ENCODE data around the gene PGAM1.

PGAM1 gene

DNA sequence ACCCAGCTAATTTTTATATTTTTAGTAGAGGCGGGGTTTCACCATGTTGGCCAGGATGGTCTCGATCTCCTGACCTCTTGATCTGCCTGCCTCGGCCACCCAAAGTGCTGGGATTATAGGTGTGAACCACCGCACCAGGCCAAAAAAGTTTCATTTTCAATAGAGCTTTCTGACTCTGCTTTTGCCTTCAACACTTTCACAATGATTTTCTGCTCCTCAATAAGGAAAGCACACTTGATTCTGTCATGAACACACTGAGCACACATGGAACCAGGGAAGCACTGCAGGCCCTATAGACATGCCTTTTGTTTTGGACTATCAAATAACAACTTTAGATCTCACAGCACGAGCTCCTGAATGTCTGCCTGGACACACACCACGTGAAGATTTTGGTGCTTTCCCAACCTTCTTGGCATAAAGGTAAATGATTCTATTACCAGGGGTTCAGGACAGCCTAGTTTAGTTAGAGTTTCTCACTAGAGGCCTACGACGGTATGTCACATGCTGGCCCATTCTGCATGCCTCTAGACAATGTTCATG lies 32.9 kb upstream of the PGAM1 start:
- no peak overlapping the region for H2AK5ac ChIP-seq (ENCODE audit: low read depth, low read length)
- no peak overlapping the region for H2BK120ac ChIP-seq (ENCODE audit: low read depth, low read length)
- H3K14ac ChIP-seq (ENCODE audit: low read length), result no peak overlapping the region
- WGBS, 2 donors (ENCODE audit: extremely low coverage in 2 of 2, insufficient read length in 2 of 2, insufficient replicate concordance in 1 of 2), result no CpG with 5 or more reads among the region's 8 CpGs
- no peak overlapping the region for H3K4me3 ChIP-seq (ENCODE audit: low read length in 2 of 2)
- peaks cover 2% of the 10 kb centered on the region for H3K79me1 ChIP-seq (ENCODE audit: low read depth, low read length)
- no peak overlapping the region for H3K27ac ChIP-seq (replicated peaks; ENCODE audit: low read length)
- no peak overlapping the region for H3K18ac ChIP-seq (ENCODE audit: low read length)
- H2BK12ac ChIP-seq (ENCODE audit: low read length), result no peak overlapping the region
- H2AFZ ChIP-seq (ENCODE audit: low read length), result no peak overlapping the region
- no peak overlapping the region for H3K9ac ChIP-seq (ENCODE audit: low read depth, low read length, poor library complexity)
- no peak overlapping the region for H2BK15ac ChIP-seq (ENCODE audit: low read length)
- H3K27me3 ChIP-seq (ENCODE audit: control insufficient read depth in 3 of 3, insufficient read depth in 3 of 3, low read depth in 1 of 3, low read length in 3 of 3), result no peaks in the 10 kb centered on the region
- H3K23ac ChIP-seq (ENCODE audit: low read depth, low read length, poor library complexity), result no peak overlapping the region
- no peak overlapping the region for H3K4ac ChIP-seq (ENCODE audit: low read length)
- H3K36me3 ChIP-seq (replicated peaks in 1 of 2; ENCODE audit: control insufficient read depth in 2 of 2, insufficient read depth in 2 of 2, low read length in 2 of 2), result peaks cover 35 to 83% of the 10 kb centered on the region in 2 donors
- H3K9me3 ChIP-seq (replicated peaks in 1 of 2; ENCODE audit: control insufficient read depth in 2 of 2, insufficient read depth in 1 of 2, low read depth in 1 of 2, low read length in 2 of 2), result no peaks in the 10 kb centered on the region
- no peaks in the 10 kb centered on the region for H3K4me1 ChIP-seq (ENCODE audit: control insufficient read depth in 2 of 2, insufficient read depth in 1 of 2, low read depth in 1 of 2, low read length in 2 of 2)
- DNase-seq (ENCODE audit: low spot score), result no peak
- no peak overlapping the region for H3K4me2 ChIP-seq (ENCODE audit: insufficient read depth, low read length, poor library complexity, severe bottlenecking)
- no peak overlapping the region for H4K91ac ChIP-seq (ENCODE audit: low read depth, low read length, poor library complexity)
- H4K8ac ChIP-seq (ENCODE audit: low read depth, low read length), result no peak overlapping the region
- no peak overlapping the region for H2BK5ac ChIP-seq (ENCODE audit: low read length)

DNA sequence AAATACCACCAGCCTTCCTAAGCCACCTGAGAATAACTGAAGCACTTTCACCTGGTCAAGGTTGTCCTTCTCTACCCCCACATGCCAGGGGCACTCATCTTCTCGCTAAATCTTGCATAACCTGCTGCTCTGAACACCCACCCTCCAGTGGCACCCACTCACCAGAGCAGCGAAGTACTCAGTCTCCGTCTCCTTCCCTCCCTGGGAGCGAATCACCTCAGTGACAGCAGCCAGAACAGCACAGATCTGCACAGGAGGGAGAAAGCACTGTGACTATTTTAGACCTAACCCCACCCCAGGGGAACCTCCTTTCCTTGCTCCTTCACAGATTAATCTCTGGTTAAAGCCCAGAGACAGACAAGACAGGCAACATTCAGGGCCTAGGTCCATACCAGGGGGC lies 29.9 kb upstream of the PGAM1 start:
- H3K36me3 ChIP-seq (replicated peaks in 1 of 2; ENCODE audit: control insufficient read depth in 2 of 2, insufficient read depth in 2 of 2, low read length in 2 of 2), result peaks cover 18 to 56% of the 10 kb centered on the region in 2 donors
- no peak overlapping the region for H3K14ac ChIP-seq (ENCODE audit: low read length)
- no peaks in the 10 kb centered on the region for H3K79me1 ChIP-seq (ENCODE audit: low read depth, low read length)
- H4K8ac ChIP-seq (ENCODE audit: low read depth, low read length), result no peak overlapping the region
- H3K4ac ChIP-seq (ENCODE audit: low read length), result no peak overlapping the region
- H3K23ac ChIP-seq (ENCODE audit: low read depth, low read length, poor library complexity), result no peak overlapping the region
- H3K4me3 ChIP-seq (ENCODE audit: low read length in 2 of 2), result no peak overlapping the region
- H2BK12ac ChIP-seq (ENCODE audit: low read length), result no peak overlapping the region
- H2AFZ ChIP-seq (ENCODE audit: low read length), result no peak overlapping the region
- no peak overlapping the region for H2BK5ac ChIP-seq (ENCODE audit: low read length)
- DNase-seq (ENCODE audit: low spot score), result no peak
- no peak overlapping the region for H3K9ac ChIP-seq (ENCODE audit: low read depth, low read length, poor library complexity)
- no peak overlapping the region for H3K27ac ChIP-seq (replicated peaks; ENCODE audit: low read length)
- no peaks in the 10 kb centered on the region for H3K27me3 ChIP-seq (ENCODE audit: control insufficient read depth in 3 of 3, insufficient read depth in 3 of 3, low read depth in 1 of 3, low read length in 3 of 3)
- no peak overlapping the region for H3K18ac ChIP-seq (ENCODE audit: low read length)
- H4K91ac ChIP-seq (ENCODE audit: low read depth, low read length, poor library complexity), result no peak overlapping the region
- H2BK15ac ChIP-seq (ENCODE audit: low read length), result no peak overlapping the region
- WGBS, 2 donors (ENCODE audit: extremely low coverage in 2 of 2, insufficient read length in 2 of 2, insufficient replicate concordance in 1 of 2), result no CpG with 5 or more reads among the region's 4 CpGs
- H3K4me2 ChIP-seq (ENCODE audit: insufficient read depth, low read length, poor library complexity, severe bottlenecking), result no peak overlapping the region
- H2AK5ac ChIP-seq (ENCODE audit: low read depth, low read length), result no peak overlapping the region
- no peak overlapping the region for H2BK120ac ChIP-seq (ENCODE audit: low read depth, low read length)
- H3K9me3 ChIP-seq (replicated peaks in 1 of 2; ENCODE audit: control insufficient read depth in 2 of 2, insufficient read depth in 1 of 2, low read depth in 1 of 2, low read length in 2 of 2), result no peaks in the 10 kb centered on the region
- peaks cover 4 to 5% of the 10 kb centered on the region in 2 donors for H3K4me1 ChIP-seq (ENCODE audit: control insufficient read depth in 2 of 2, insufficient read depth in 1 of 2, low read depth in 1 of 2, low read length in 2 of 2)

DNA sequence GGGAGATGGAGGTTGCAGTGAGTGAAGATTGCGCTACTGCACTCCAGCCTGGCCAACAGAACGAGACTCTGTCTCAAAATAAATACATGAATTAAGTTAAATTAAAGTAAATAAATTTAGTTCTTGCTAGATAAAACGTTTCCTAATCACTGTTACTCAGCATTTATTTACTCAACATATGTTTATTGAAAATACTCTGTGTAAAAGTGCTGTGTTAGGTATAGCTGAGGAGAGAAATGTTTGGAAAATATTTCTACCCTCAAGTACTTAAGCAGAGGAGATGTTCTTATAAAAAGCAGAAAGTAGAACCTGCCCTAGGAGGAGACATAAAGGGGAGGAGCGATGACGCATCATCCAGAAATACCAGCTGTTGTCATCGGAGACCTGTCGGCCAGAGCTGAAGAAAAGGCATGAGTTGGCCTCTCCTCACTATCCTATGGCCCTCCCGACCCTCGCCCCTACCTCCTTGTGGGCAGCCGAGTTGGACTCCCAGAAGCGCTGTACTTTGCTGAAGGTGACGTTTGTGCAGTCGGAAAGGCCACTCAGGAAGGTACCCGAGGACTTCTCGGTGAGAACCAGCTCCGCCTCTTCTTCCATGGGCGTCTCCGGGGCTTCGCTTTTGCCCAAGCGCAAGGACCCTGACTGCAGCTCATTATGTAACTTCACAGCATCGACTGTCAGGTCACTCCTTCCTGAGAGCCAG lies 26.0 kb upstream of the PGAM1 start:
- Histone ChIP-seq H3K9ac (ENCODE audit: low read depth, low read length, poor library complexity) (peak overlapping the region; percentile 7), H2BK15ac (ENCODE audit: low read length) (no peak overlapping the region), H2BK120ac (ENCODE audit: low read depth, low read length) (no peak overlapping the region), H2AFZ (ENCODE audit: low read length) (peak overlapping the region; percentile 87), H2BK5ac (ENCODE audit: low read length) (no peak overlapping the region), H3K4me3 (ENCODE audit: low read length in 2 of 2) (peak overlapping the region in 1 of 2 donors; percentile 62), H4K8ac (ENCODE audit: low read depth, low read length) (no peak overlapping the region), H4K91ac (ENCODE audit: low read depth, low read length, poor library complexity) (no peak overlapping the region), H3K4ac (ENCODE audit: low read length) (no peak overlapping the region), H3K4me2 (ENCODE audit: insufficient read depth, low read length, poor library complexity, severe bottlenecking) (peak overlapping the region; percentile 90), H2BK12ac (ENCODE audit: low read length) (no peak overlapping the region), H2AK5ac (ENCODE audit: low read depth, low read length) (no peak overlapping the region), H3K36me3 (replicated peaks in 1 of 2; ENCODE audit: control insufficient read depth in 2 of 2, insufficient read depth in 2 of 2, low read length in 2 of 2) (peaks cover 8 to 26% of the 10 kb centered on the region in 2 donors), H3K14ac (ENCODE audit: low read length) (no peak overlapping the region), H3K27me3 (ENCODE audit: control insufficient read depth in 3 of 3, insufficient read depth in 3 of 3, low read depth in 1 of 3, low read length in 3 of 3) (no peaks in the 10 kb centered on the region), H3K9me3 (replicated peaks in 1 of 2; ENCODE audit: control insufficient read depth in 2 of 2, insufficient read depth in 1 of 2, low read depth in 1 of 2, low read length in 2 of 2) (no peaks in the 10 kb centered on the region), H3K27ac (replicated peaks; ENCODE audit: low read length) (no peak overlapping the region), H3K79me1 (ENCODE audit: low read depth, low read length) (no peaks in the 10 kb centered on the region), H3K23ac (ENCODE audit: low read depth, low read length, poor library complexity) (no peak overlapping the region), H3K18ac (ENCODE audit: low read length) (no peak overlapping the region), H3K4me1 (ENCODE audit: control insufficient read depth in 2 of 2, insufficient read depth in 1 of 2, low read depth in 1 of 2, low read length in 2 of 2) (peaks cover 4 to 7% of the 10 kb centered on the region in 2 donors)
- no CpG with 5 or more reads among the region's 21 CpGs for WGBS, 2 donors (ENCODE audit: extremely low coverage in 2 of 2, insufficient read length in 2 of 2, insufficient replicate concordance in 1 of 2)
- DNase-seq (ENCODE audit: low spot score), result no peak

DNA sequence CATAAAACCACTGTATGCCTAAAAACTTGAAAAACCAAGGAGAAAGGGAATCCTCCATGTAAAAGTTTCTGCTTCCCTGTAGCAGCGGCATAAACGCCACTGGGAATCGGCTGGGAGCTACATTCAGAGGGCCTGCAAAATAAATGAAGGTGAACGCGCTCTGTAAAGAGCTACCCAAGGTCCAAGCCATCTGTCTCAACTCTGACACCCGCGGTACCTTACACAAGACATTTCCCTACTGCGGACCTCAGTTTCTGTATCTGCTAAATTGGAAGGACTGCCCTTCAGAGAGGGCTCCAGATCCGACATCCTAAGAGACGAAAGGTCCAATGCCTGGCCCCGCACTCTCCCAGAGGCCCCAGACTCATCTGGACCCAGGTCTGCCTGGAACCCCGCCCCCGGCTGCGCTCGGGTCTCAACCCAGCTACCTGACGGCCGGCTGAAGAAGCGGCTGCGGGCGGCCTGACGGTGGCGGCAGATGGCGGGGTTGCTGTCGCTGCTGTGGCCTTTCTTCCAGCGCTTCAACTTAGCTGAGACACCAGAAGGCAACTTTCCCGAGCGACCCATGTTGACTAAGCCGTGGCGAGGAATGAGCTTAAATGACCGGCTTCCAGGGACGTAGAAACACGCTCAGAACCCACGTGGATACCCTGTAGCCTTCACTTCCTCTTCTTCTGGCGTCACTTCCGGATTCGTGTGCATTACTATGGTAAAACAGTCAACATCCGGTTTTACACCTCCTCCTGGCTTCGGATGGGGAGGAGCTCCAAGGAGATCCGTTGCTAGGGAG lies 25.1 kb upstream of the PGAM1 start, which contains the start of gene RRP12:
Gene RRP12 (minus strand): TSS at position 676 of the 790 bp plus-strand sequence. CDS start 109 bp downstream, at position 567.
- DNase-seq (ENCODE audit: low spot score), result peak; percentile 83
- H2BK15ac ChIP-seq (ENCODE audit: low read length), result no peak within 1 kb of the TSS

More for the DNA sequence above, 25.1 kb upstream of the PGAM1 start, which contains the start of gene RRP12:
- H4K91ac ChIP-seq (ENCODE audit: low read depth, low read length, poor library complexity), result no peak within 1 kb of the TSS
- H2BK5ac ChIP-seq (ENCODE audit: low read length), result no peak within 1 kb of the TSS
- peak within 1 kb of the TSS; percentile 62 to 91 for H3K4me3 ChIP-seq (ENCODE audit: low read length in 2 of 2)
- H2BK12ac ChIP-seq (ENCODE audit: low read length), result no peak within 1 kb of the TSS
- H2BK120ac ChIP-seq (ENCODE audit: low read depth, low read length), result no peak within 1 kb of the TSS
- peaks cover 4 to 7% of the 10 kb centered on the region in 2 donors for H3K4me1 ChIP-seq (ENCODE audit: control insufficient read depth in 2 of 2, insufficient read depth in 1 of 2, low read depth in 1 of 2, low read length in 2 of 2)
- no CpG with 5 or more reads among the region's 39 CpGs for WGBS, 2 donors (ENCODE audit: extremely low coverage in 2 of 2, insufficient read length in 2 of 2, insufficient replicate concordance in 1 of 2)
- H3K79me1 ChIP-seq (ENCODE audit: low read depth, low read length), result no peaks in the 10 kb centered on the region
- H4K8ac ChIP-seq (ENCODE audit: low read depth, low read length), result peak within 1 kb of the TSS; percentile 65
- peak within 1 kb of the TSS; percentile 87 for H2AFZ ChIP-seq (ENCODE audit: low read length)
- H3K9me3 ChIP-seq (replicated peaks in 1 of 2; ENCODE audit: control insufficient read depth in 2 of 2, insufficient read depth in 1 of 2, low read depth in 1 of 2, low read length in 2 of 2), result no peaks in the 10 kb centered on the region
- H3K27me3 ChIP-seq (ENCODE audit: control insufficient read depth in 3 of 3, insufficient read depth in 3 of 3, low read depth in 1 of 3, low read length in 3 of 3), result no peaks in the 10 kb centered on the region
- H3K23ac ChIP-seq (ENCODE audit: low read depth, low read length, poor library complexity), result peak within 1 kb of the TSS; percentile 35
- H3K4me2 ChIP-seq (ENCODE audit: insufficient read depth, low read length, poor library complexity, severe bottlenecking), result peak within 1 kb of the TSS; percentile 90
- H2AK5ac ChIP-seq (ENCODE audit: low read depth, low read length), result peak within 1 kb of the TSS; percentile 63
- no peak within 1 kb of the TSS for H3K27ac ChIP-seq (replicated peaks; ENCODE audit: low read length)
- peak within 1 kb of the TSS; percentile 13 for H3K14ac ChIP-seq (ENCODE audit: low read length)
- no peak within 1 kb of the TSS for H3K4ac ChIP-seq (ENCODE audit: low read length)
- peaks cover 8 to 18% of the 10 kb centered on the region in 2 donors for H3K36me3 ChIP-seq (replicated peaks in 1 of 2; ENCODE audit: control insufficient read depth in 2 of 2, insufficient read depth in 2 of 2, low read length in 2 of 2)
- peak within 1 kb of the TSS; percentile 22 for H3K9ac ChIP-seq (ENCODE audit: low read depth, low read length, poor library complexity)
- H3K18ac ChIP-seq (ENCODE audit: low read length), result peak within 1 kb of the TSS; percentile 76

Data from neuronal stem cell (in vitro differentiated cells).